Testis (tissue), 3 donors: ENCODE results near the gene CCDC73. TPM values are rescaled to one million over a fixed set of nuclear protein-coding genes. Genes with fewer than 3 reads are reported as not detected.

Experiments
- DNase-seq: peaks from one replicate; pipeline ENCODE4 v3.0.0-alpha.2; 2019
- H3K27ac ChIP-seq, 2 donors: fragments of 200-600 bp; sonication (generic); one replicate each; pipeline ENCODE4 v1.5.1; 2019
- H3K27me3 ChIP-seq: fragments of 200-600 bp; sonication (generic); one replicate; pipeline ENCODE4 v1.5.1; 2019
- H3K36me3 ChIP-seq: fragments of 200-600 bp; sonication (generic); one replicate; pipeline ENCODE4 v1.5.1; 2017; ENCODE audit warnings: low read depth; ENCODE audit errors: missing control alignments
- H3K4me1 ChIP-seq: fragments of 200-600 bp; sonication (generic); one replicate; pipeline ENCODE4 v1.5.1; 2019
- H3K4me3 ChIP-seq, 2 donors: fragments of 200-600 bp; sonication (generic); one replicate each; pipeline ENCODE4 v1.5.1; 2017 to 2019
- H3K9me3 ChIP-seq: fragments of 200-600 bp; sonication (generic); one replicate; pipeline ENCODE4 v1.5.1; 2017
- CTCF ChIP-seq, 3 experiments: fragments of 450-650 bp in 2 of 3; fragments of 200-600 bp in 1 of 3; sonication (generic) in 1 of 3; IDR thresholded peaks; one replicate each; pipeline ENCODE4 v1.5.1; 2016 to 2019; ENCODE audit warnings: antibody characterized with exemption in 3 of 3, mild to moderate bottlenecking in 2 of 3, moderate library complexity in 1 of 3
- POLR2A ChIP-seq: fragments of 450-650 bp; IDR thresholded peaks from one replicate; pipeline ENCODE4 v1.6.1; 2017; ENCODE audit warnings: antibody characterized with exemption, mild to moderate bottlenecking, moderate library complexity
- WGBS, 2 donors: methylation state at CpG; one replicate each; pipeline ENCODE4 v1.1.5; 2018; 5-methylcytosine and 5-hydroxymethylcytosine counted together
- intact Hi-C: fragments of 100-400 bp; cut with DNase I; formaldehyde crosslinking; loops from one replicate; pipeline ENCODE4 v1.15.1; 2023; ENCODE audit warnings: low total_unique reads
- polyA plus RNA-seq: library from polyadenylated mRNA; stranded (reverse); fragments of 350-450 nt; fragmentation: Illumina TruSeq; extraction: RNeasy Lipid Tissue Mini Kit (QIAGEN cat#74804); gene quantifications from one replicate; pipeline ENCODE4 v1.2.3, GENCODE V29; 2014; ENCODE audit warnings: low read depth, low replicate concordance; ENCODE audit not compliant: insufficient read depth
- total RNA-seq, 2 donors: library from RNA; depleted of rRNA; stranded (reverse); fragments of >200 nt; gene quantifications; one replicate each; pipeline ENCODE4 v1.2.3, GENCODE V29; 2016

Gene CCDC73
- total and polyA plus RNA-seq, 3 donors from 2014 or later = 1.0 to 14.3 (median 6.6) TPM

- H3K4me1 ChIP-seq = no peaks in the 10 kb centered on the region
- H3K27me3 ChIP-seq = no peaks in the 10 kb centered on the region
- intact Hi-C loops = no loop called here
- H3K4me3 ChIP-seq = no peak overlapping the region
- H3K36me3 ChIP-seq = no peaks in the 10 kb centered on the region
- no peak overlapping the region for H3K27ac ChIP-seq
- TF ChIP-seq POLR2A (no peak), CTCF (IDR thresholded peaks at IDR 0.05) (no peak)
- DNase-seq = no peak
- no peaks in the 10 kb centered on the region for H3K9me3 ChIP-seq
- 84 to 88% methylated on average over 11 of the region's 11 CpGs for WGBS, 2 donors
These were observed 232.6 kb downstream of the CCDC73 start for GRCh38 chr11:32561835-32562234.

GRCh38 chr11:32555895-32556294 lies 238.6 kb downstream of the CCDC73 start:
- intact Hi-C loops = no loop called here
- H3K36me3 ChIP-seq = no peaks in the 10 kb centered on the region
- WGBS, 2 donors = 81 to 86% methylated on average over 7 of the region's 7 CpGs

GRCh38 chr11:32555091-32555490 lies 239.4 kb downstream of the CCDC73 start:
- Histone ChIP-seq H3K27ac (no peak overlapping the region), H3K4me3 (no peak overlapping the region), H3K36me3 (no peaks in the 10 kb centered on the region), H3K4me1 (no peaks in the 10 kb centered on the region), H3K27me3 (no peaks in the 10 kb centered on the region), H3K9me3 (no peaks in the 10 kb centered on the region)
- 63 to 70% methylated on average over 4 of the region's 4 CpGs for WGBS, 2 donors
- TF ChIP-seq POLR2A = no peak
- no peak for TF ChIP-seq CTCF (IDR thresholded peaks at IDR 0.05)
- intact Hi-C loops = no loop called here
- DNase-seq = no peak

More at GRCh38 chr11:32555895-32556294, 238.6 kb downstream of the CCDC73 start:
- Histone ChIP-seq H3K27me3 (no peaks in the 10 kb centered on the region), H3K9me3 (no peaks in the 10 kb centered on the region), H3K4me1 (no peaks in the 10 kb centered on the region), H3K27ac (no peak overlapping the region), H3K4me3 (no peak overlapping the region)
- no peak for TF ChIP-seq POLR2A
- no peak for TF ChIP-seq CTCF (IDR thresholded peaks at IDR 0.05)
- DNase-seq = no peak

Other genes starting within 250 kb of the CCDC73 start
- gene EIF3M, start 210.8 kb downstream of the CCDC73 start, total RNA-seq = 100 to 1,000 TPM; 221 to 369 TPM
- gene EIF3M, start 210.8 kb downstream of the CCDC73 start, polyA plus RNA-seq = 228 TPM
- gene PRRG4, start 35.3 kb upstream of the CCDC73 start, total RNA-seq = 1 to 10 TPM in 1 of 2 donors, under 1 TPM in 1; 0.93 to 1.1 TPM
- 1.0 TPM for gene PRRG4, start 35.3 kb upstream of the CCDC73 start, polyA plus RNA-seq
- gene QSER1, start 98.1 kb upstream of the CCDC73 start, total RNA-seq = 10 to 100 TPM; 35.4 to 42.7 TPM
- gene QSER1, start 98.1 kb upstream of the CCDC73 start, polyA plus RNA-seq = 18.1 TPM
- 10 to 100 TPM; 14.9 to 23.2 TPM for gene DEPDC7, start 221.2 kb upstream of the CCDC73 start, total RNA-seq
- 47.7 TPM for gene DEPDC7, start 221.2 kb upstream of the CCDC73 start, polyA plus RNA-seq
- 10 to 100 TPM; 26.6 to 31.9 TPM for gene TCP11L1, start 244.9 kb upstream of the CCDC73 start, total RNA-seq
- 13.6 TPM for gene TCP11L1, start 244.9 kb upstream of the CCDC73 start, polyA plus RNA-seq